HL-60 (cell line): ENCODE results near the gene OR8S1.
"Not testable (repeated sequence)": the region's sequence is repeated elsewhere in the genome, so short reads cannot be mapped to it uniquely, and the experiment has no call there.

Source experiments
- DNase-seq, 2 experiments: peaks; one replicate each; pipeline ENCODE4 v3.0.0-alpha.2; 2010 to 2020; ENCODE audit warnings: low read depth in 1 of 2, low spot score in 1 of 2
- H3K27ac ChIP-seq: fragments of 250-450 bp; sonication (Bioruptor Pico); replicated peaks from 2 replicates; pipeline ENCODE4 v1.5.1; 2020; ENCODE audit warnings: mild to moderate bottlenecking, moderate library complexity
- H3K27me3 ChIP-seq: fragments of 250-450 bp; sonication (Bioruptor Pico); 2 replicates; pipeline ENCODE4 v1.5.1; 2021; ENCODE audit warnings: mild to moderate bottlenecking, moderate library complexity; ENCODE audit not compliant: insufficient read depth, poor library complexity, severe bottlenecking
- H3K4me3 ChIP-seq: replicated peaks from 2 replicates; pipeline ENCODE4 v1.5.1; 2011; ENCODE audit warnings: mild to moderate bottlenecking, control low read depth, low read length; ENCODE audit not compliant: insufficient read depth
- CTCF ChIP-seq: IDR thresholded peaks from one replicate; pipeline ENCODE4 v1.5.1; 2011; ENCODE audit warnings: low read length, control low read depth, inconsistent platforms; ENCODE audit not compliant: insufficient read depth
- GABPA ChIP-seq: IDR thresholded peaks from 2 replicates; pipeline ENCODE4 v1.6.1; 2012; ENCODE audit warnings: low read depth
- POLR2AphosphoS5 ChIP-seq: IDR thresholded peaks from 2 replicates; pipeline ENCODE4 v1.6.1; 2012; ENCODE audit warnings: low read depth
- REST ChIP-seq: IDR thresholded peaks from 2 replicates; pipeline ENCODE4 v1.6.1; 2012; ENCODE audit warnings: low read depth; ENCODE audit not compliant: insufficient replicate concordance
- SPI1 ChIP-seq: IDR thresholded peaks from 2 replicates; pipeline ENCODE4 v1.6.1; 2012; ENCODE audit warnings: low read depth, mild to moderate bottlenecking, borderline replicate concordance

The OR8S1 gene

GRCh38 chr12:48486261-48486660, 39.2 kb upstream of the OR8S1 start:
- Histone ChIP-seq H3K27me3 (no peaks in the 10 kb centered on the region), H3K4me3 (no peak overlapping the region), H3K27ac (no peak overlapping the region)
- no peak for DNase-seq
- no peak for TF ChIP-seq POLR2AphosphoS5
- no peak for TF ChIP-seq CTCF
- no peak for TF ChIP-seq SPI1
- no peak for TF ChIP-seq REST
- TF ChIP-seq GABPA, result no peak

- no peak overlapping the region for H3K27ac ChIP-seq
- no peak for DNase-seq
- no peaks in the 10 kb centered on the region for H3K27me3 ChIP-seq
- no peak overlapping the region for H3K4me3 ChIP-seq
- TF ChIP-seq SPI1, result no peak
- TF ChIP-seq GABPA, result no peak
- no peak for TF ChIP-seq POLR2AphosphoS5
- TF ChIP-seq REST, result no peak
- TF ChIP-seq CTCF, result no peak
These were observed 38.8 kb upstream of the OR8S1 start for GRCh38 chr12:48486679-48487078.

- Histone ChIP-seq H3K27ac (no peak overlapping the region), H3K4me3 (no peak overlapping the region), H3K27me3 (no peaks in the 10 kb centered on the region)
- TF ChIP-seq SPI1 (no peak), REST (no peak), GABPA (no peak), POLR2AphosphoS5 (no peak), CTCF (no peak)
- no peak for DNase-seq
These were observed 36.4 kb upstream of the OR8S1 start for GRCh38 chr12:48489012-48489411.

- not testable (repeated sequence) for H3K27me3 ChIP-seq, H3K27ac ChIP-seq, DNase-seq, H3K4me3 ChIP-seq
These were observed 36.0 kb upstream of the OR8S1 start for GRCh38 chr12:48489456-48489855.

- not testable (repeated sequence) for DNase-seq, H3K27me3 ChIP-seq, H3K4me3 ChIP-seq, H3K27ac ChIP-seq
These were observed 25.2 kb upstream of the OR8S1 start for GRCh38 chr12:48500281-48500680.

- not testable (repeated sequence) for H3K4me3 ChIP-seq, H3K27ac ChIP-seq, H3K27me3 ChIP-seq, DNase-seq
These were observed 18.6 kb upstream of the OR8S1 start for GRCh38 chr12:48506836-48507235.
